Measurements from ENCODE around the gene P2RX2.

- TF ChIP-seq EZH2 (IDR thresholded peaks at IDR 0.05) (no peak), POLR2AphosphoS5 (IDR thresholded peaks at IDR 0.05; ENCODE audit: borderline replicate concordance, low read depth, low read length) (no peak)
Measured at GRCh38 chr12:132624186-132624855, 5.7 kb downstream of the P2RX2 start.

Data from SK-N-MC (cell line).